ENCODE results near the gene TNIK. TPM values are rescaled to one million over a fixed set of nuclear protein-coding genes. Genes with fewer than 3 reads are reported as not detected.

TNIK gene
- total and polyA plus RNA-seq, 3 donors from 2014 or later, result 39.3 to 99.6 (median 83.5) TPM

- WGBS, 2 donors, result 83 to 86% methylated on average over 2 of the region's 2 CpGs
- no peak for TF ChIP-seq CTCF (IDR thresholded peaks at IDR 0.05)
- TF ChIP-seq POLR2A (IDR thresholded peaks at IDR 0.05), result no peak
- no peaks in the 10 kb centered on the region for H3K27me3 ChIP-seq
- no peaks in the 10 kb centered on the region for H3K9me3 ChIP-seq
- no peak overlapping the region for H3K4me3 ChIP-seq
- no peak overlapping the region for H3K27ac ChIP-seq
- H3K4me1 ChIP-seq, result no peaks in the 10 kb centered on the region
- H3K36me3 ChIP-seq (ENCODE audit: low read depth, missing control alignments), result no peaks in the 10 kb centered on the region
- intact Hi-C loops (cut with DNase I; ENCODE audit: low total_unique reads), result no loop called here
- DNase-seq, result no peak
Measured at GRCh38 chr3:171229173-171229572, 231.0 kb downstream of the TNIK start.

GRCh38 chr3:171228240-171228639 lies 232.0 kb downstream of the TNIK start:
- WGBS, 2 donors, result 72% methylated on average over 4 of the region's 4 CpGs
- DNase-seq, result no peak
- no peak overlapping the region for H3K4me3 ChIP-seq
- H3K27me3 ChIP-seq, result no peaks in the 10 kb centered on the region
- no peaks in the 10 kb centered on the region for H3K36me3 ChIP-seq (ENCODE audit: low read depth, missing control alignments)
- no peaks in the 10 kb centered on the region for H3K4me1 ChIP-seq
- H3K9me3 ChIP-seq, result no peaks in the 10 kb centered on the region
- H3K27ac ChIP-seq, result no peak overlapping the region
- no peak for TF ChIP-seq CTCF (IDR thresholded peaks at IDR 0.05)
- no peak for TF ChIP-seq POLR2A (IDR thresholded peaks at IDR 0.05)
- intact Hi-C loops (cut with DNase I; ENCODE audit: low total_unique reads), result no loop called here

GRCh38 chr3:171227828-171228227 lies 232.4 kb downstream of the TNIK start:
- H3K4me3 ChIP-seq, result no peak overlapping the region
- no peak for DNase-seq
- WGBS, 2 donors, result 84 to 97% methylated on average over 3 of the region's 3 CpGs
- intact Hi-C loops (cut with DNase I; ENCODE audit: low total_unique reads), result no loop called here
- H3K27ac ChIP-seq, result no peak overlapping the region
- no peaks in the 10 kb centered on the region for H3K27me3 ChIP-seq
- H3K4me1 ChIP-seq, result no peaks in the 10 kb centered on the region
- no peaks in the 10 kb centered on the region for H3K36me3 ChIP-seq (ENCODE audit: low read depth, missing control alignments)
- TF ChIP-seq POLR2A (IDR thresholded peaks at IDR 0.05), result no peak
- no peak for TF ChIP-seq CTCF (IDR thresholded peaks at IDR 0.05)
- no peaks in the 10 kb centered on the region for H3K9me3 ChIP-seq

GRCh38 chr3:171227359-171227758 lies 232.8 kb downstream of the TNIK start:
- H3K9me3 ChIP-seq, result no peaks in the 10 kb centered on the region
- DNase-seq, result no peak
- intact Hi-C loops (cut with DNase I; ENCODE audit: low total_unique reads), result no loop called here
- no peaks in the 10 kb centered on the region for H3K36me3 ChIP-seq (ENCODE audit: low read depth, missing control alignments)
- TF ChIP-seq POLR2A (IDR thresholded peaks at IDR 0.05) (no peak), CTCF (IDR thresholded peaks at IDR 0.05) (no peak)
- H3K27me3 ChIP-seq, result no peaks in the 10 kb centered on the region
- no peak overlapping the region for H3K27ac ChIP-seq
- H3K4me1 ChIP-seq, result no peaks in the 10 kb centered on the region
- H3K4me3 ChIP-seq, result no peak overlapping the region

- no peaks in the 10 kb centered on the region for H3K36me3 ChIP-seq (ENCODE audit: low read depth, missing control alignments)
- H3K4me3 ChIP-seq, result no peak overlapping the region
- no peak overlapping the region for H3K27ac ChIP-seq
- WGBS, 2 donors, result 93 to 94% methylated on average over 2 of the region's 2 CpGs
- intact Hi-C loops (cut with DNase I; ENCODE audit: low total_unique reads), result no loop called here
- TF ChIP-seq POLR2A (IDR thresholded peaks at IDR 0.05), result no peak
- TF ChIP-seq CTCF (IDR thresholded peaks at IDR 0.05), result no peak
- no peaks in the 10 kb centered on the region for H3K9me3 ChIP-seq
- H3K4me1 ChIP-seq, result no peaks in the 10 kb centered on the region
- no peaks in the 10 kb centered on the region for H3K27me3 ChIP-seq
- no peak for DNase-seq
Measured at GRCh38 chr3:171226794-171227193, 233.4 kb downstream of the TNIK start.
